Uterus (tissue), 2 donors: ENCODE results near the gene PRODH2.

Experiments used
- CTCF ChIP-seq, 4 experiments: fragments of 200-600 bp in 2 of 4; fragments of 450-650 bp in 2 of 4; sonication (generic) in 2 of 4; IDR thresholded peaks; one replicate each; pipeline ENCODE4 v1.5.1; 2016 to 2019; ENCODE audit warnings: antibody characterized with exemption in 4 of 4, mild to moderate bottlenecking in 2 of 4, moderate library complexity in 1 of 4
- POLR2A ChIP-seq, 2 donors: fragments of 450-650 bp; IDR thresholded peaks; one replicate each; pipeline ENCODE4 v1.6.1; 2016; ENCODE audit warnings: antibody characterized with exemption in 2 of 2, mild to moderate bottlenecking in 1 of 2, moderate library complexity in 1 of 2

GRCh38 chr19:35833972-35834371, 21.3 kb upstream of the PRODH2 start:
- no peak for TF ChIP-seq CTCF (IDR thresholded peaks at IDR 0.05)
- TF ChIP-seq POLR2A (IDR thresholded peaks at IDR 0.05), result no peak
